B cell (primary cell): ENCODE measurements around the gene JSRP1. TPM values are rescaled to one million over a fixed set of nuclear protein-coding genes. Genes with fewer than 3 reads are reported as not detected.

ENCODE experiments used
- ATAC-seq: fragments of 200-7000 bp; cut with Tn5 transposase; one replicate; pipeline ENCODE4 v1.10.0; 2021; ENCODE audit warnings: low read depth, mild to moderate bottlenecking, moderate number of reproducible peaks, moderate library complexity
- CTCF ChIA-PET: fragments of 350-600 bp; sonication (Branson Sonifier 250); formaldehyde crosslinking; loops from one replicate; lab custom pipeline; 2021; ENCODE audit warnings: antibody characterized with exemption, inconsistent platforms; lab: Charles Lee
- POLR2A ChIA-PET: fragments of 350-600 bp; sonication (Branson Sonifier 250); formaldehyde crosslinking; loops from one replicate; lab custom pipeline; 2021; ENCODE audit warnings: antibody characterized with exemption; lab: Charles Lee
- DNase-seq: peaks from one replicate; pipeline ENCODE4 v3.0.0; 2013
- H2AFZ ChIP-seq: 2 replicates; pipeline ENCODE4 v1.6.1; 2012; ENCODE audit warnings: mild to moderate bottlenecking, low read depth, low read length; ENCODE audit not compliant: insufficient read depth, poor library complexity, severe bottlenecking
- H3K27ac ChIP-seq, 2 donors: 1 replicate in 1 of 2; 2 replicates in 1 of 2; pipeline ENCODE4 v1.5.1; 2012 to 2013; ENCODE audit warnings: low read length in 2 of 2, mild to moderate bottlenecking in 2 of 2, moderate library complexity in 1 of 2
- H3K27me3 ChIP-seq, 4 experiments: fragments of 200-600 bp in 1 of 4; sonication (generic) in 1 of 4; replicated peaks in 1 of 4; 1 replicate in 2 of 4; 2 replicates in 2 of 4; pipeline versions ENCODE4 v1.6.1 to v1.7.0; 2013 to 2016; ENCODE audit warnings: low read length in 3 of 4, mild to moderate bottlenecking in 2 of 4, mixed read lengths in 1 of 4, moderate library complexity in 1 of 4; ENCODE audit not compliant: insufficient read depth in 4 of 4, control insufficient read depth in 3 of 4; ENCODE audit errors: control extremely low read depth in 1 of 4
- H3K36me3 ChIP-seq, 2 experiments: replicated peaks in 1 of 2; 1 replicate in 1 of 2; 2 replicates in 1 of 2; pipeline versions ENCODE4 v1.6.1 to v1.7.1; 2013; ENCODE audit warnings: low read length in 1 of 2; ENCODE audit not compliant: insufficient read depth in 2 of 2, control insufficient read depth in 1 of 2; ENCODE audit errors: control extremely low read depth in 1 of 2, extremely low read depth in 1 of 2
- H3K4me1 ChIP-seq, 2 donors: fragments of 200-600 bp in 1 of 2; sonication (generic) in 1 of 2; 1 replicate in 1 of 2; 2 replicates in 1 of 2; pipeline versions ENCODE4 v1.5.1 to v1.6.1; 2013 to 2017; ENCODE audit warnings: low read length in 2 of 2; ENCODE audit not compliant: control insufficient read depth in 2 of 2, insufficient read depth in 2 of 2
- H3K4me2 ChIP-seq: replicated peaks from 2 replicates; pipeline ENCODE3; 2012; ENCODE audit warnings: mild to moderate bottlenecking, low read depth, low read length; ENCODE audit not compliant: poor library complexity, severe bottlenecking
- H3K4me3 ChIP-seq, 5 experiments: fragments of 200-600 bp in 1 of 5; sonication (generic) in 1 of 5; 1 replicate in 3 of 5; 2 replicates in 2 of 5; pipeline versions ENCODE4 v1.5.1 to v1.7.0; 2011 to 2016; ENCODE audit warnings: low read length in 4 of 5, mild to moderate bottlenecking in 4 of 5, low read depth in 2 of 5, control low read depth in 1 of 5, moderate library complexity in 1 of 5; ENCODE audit not compliant: insufficient read depth in 1 of 5; ENCODE audit errors: control extremely low read depth in 1 of 5, extremely low read depth in 1 of 5
- H3K79me2 ChIP-seq: fragments of 200-600 bp; sonication (generic); one replicate; pipeline ENCODE4 v1.6.0; 2016; ENCODE audit warnings: low read length; ENCODE audit not compliant: control insufficient read depth, insufficient read depth
- H3K9ac ChIP-seq: fragments of 200-600 bp; sonication (generic); 2 replicates; pipeline ENCODE4 v1.6.1; 2017; ENCODE audit warnings: mild to moderate bottlenecking, low read length, moderate library complexity
- H3K9me3 ChIP-seq, 3 donors: one replicate each; pipeline versions ENCODE4 v1.6.1 to v1.7.1; 2013; ENCODE audit warnings: low read length in 2 of 3; ENCODE audit not compliant: control insufficient read depth in 2 of 3, insufficient read depth in 1 of 3; ENCODE audit errors: control extremely low read depth in 1 of 3
- H4K20me1 ChIP-seq: 2 replicates; pipeline ENCODE4 v1.6.0; 2012; ENCODE audit warnings: mild to moderate bottlenecking, low read length; ENCODE audit not compliant: insufficient read depth, control insufficient read depth, poor library complexity, severe bottlenecking
- H3K27ac Mint-ChIP-seq: one replicate; pipeline ENCODE4 v1.8.0; 2021; ENCODE audit warnings: mixed read lengths
- H3K27me3 Mint-ChIP-seq: one replicate; pipeline ENCODE4 v1.8.0; 2021; ENCODE audit warnings: mixed read lengths
- H3K4me1 Mint-ChIP-seq: one replicate; pipeline ENCODE4 v1.8.0; 2021; ENCODE audit warnings: mixed read lengths
- H3K4me3 Mint-ChIP-seq: one replicate; pipeline ENCODE4 v1.8.0; 2021; ENCODE audit warnings: mixed read lengths
- H3K9me3 Mint-ChIP-seq: one replicate; pipeline ENCODE4 v1.8.0; 2022; ENCODE audit warnings: mixed read lengths; ENCODE audit not compliant: insufficient read depth
- EZH2 ChIP-seq: IDR thresholded peaks from 2 replicates; pipeline ENCODE4 v1.6.1; 2012; ENCODE audit warnings: borderline replicate concordance, low read depth, mild to moderate bottlenecking, moderate library complexity, low read length; ENCODE audit not compliant: insufficient read depth, poor library complexity, severe bottlenecking
- WGBS: methylation state at CpG from one replicate; pipeline ENCODE4 v1.1.5; 2013; ENCODE audit warnings: missing lambda C conversion rate; ENCODE audit not compliant: insufficient coverage; 5-methylcytosine and 5-hydroxymethylcytosine counted together
- intact Hi-C: fragments of 100-400 bp; cut with micrococcal nuclease; formaldehyde crosslinking; loops from one replicate; pipeline ENCODE4 v1.10.0; 2022
- polyA plus RNA-seq: library from polyadenylated mRNA; depleted of rRNA; stranded (reverse); fragments of >200 nt; gene quantifications from 2 replicates; pipeline ENCODE4 v1.2.3, GENCODE V29; 2012
- total RNA-seq, 2 donors: library from RNA; stranded (reverse); fragments of 120-200 nt in 1 of 2; gene quantifications; 1 replicate in 1 of 2; 2 replicates in 1 of 2; pipeline versions ENCODE4 v1.2.3 to v1.2.4, GENCODE V29; 2013 to 2022
- TF ChIP-seq, protein P1 (sequence below): fragments of 200-600 bp; IDR thresholded peaks from one replicate; pipeline ENCODE4 v1.8.0; 2022; ENCODE audit warnings: antibody characterized with exemption, mild to moderate bottlenecking

The JSRP1 gene
- total and polyA plus RNA-seq, 2 donors (not counting 1 experiment from before 2014, with no cell fraction given) = 2.1 to 3.0 TPM

DNA sequence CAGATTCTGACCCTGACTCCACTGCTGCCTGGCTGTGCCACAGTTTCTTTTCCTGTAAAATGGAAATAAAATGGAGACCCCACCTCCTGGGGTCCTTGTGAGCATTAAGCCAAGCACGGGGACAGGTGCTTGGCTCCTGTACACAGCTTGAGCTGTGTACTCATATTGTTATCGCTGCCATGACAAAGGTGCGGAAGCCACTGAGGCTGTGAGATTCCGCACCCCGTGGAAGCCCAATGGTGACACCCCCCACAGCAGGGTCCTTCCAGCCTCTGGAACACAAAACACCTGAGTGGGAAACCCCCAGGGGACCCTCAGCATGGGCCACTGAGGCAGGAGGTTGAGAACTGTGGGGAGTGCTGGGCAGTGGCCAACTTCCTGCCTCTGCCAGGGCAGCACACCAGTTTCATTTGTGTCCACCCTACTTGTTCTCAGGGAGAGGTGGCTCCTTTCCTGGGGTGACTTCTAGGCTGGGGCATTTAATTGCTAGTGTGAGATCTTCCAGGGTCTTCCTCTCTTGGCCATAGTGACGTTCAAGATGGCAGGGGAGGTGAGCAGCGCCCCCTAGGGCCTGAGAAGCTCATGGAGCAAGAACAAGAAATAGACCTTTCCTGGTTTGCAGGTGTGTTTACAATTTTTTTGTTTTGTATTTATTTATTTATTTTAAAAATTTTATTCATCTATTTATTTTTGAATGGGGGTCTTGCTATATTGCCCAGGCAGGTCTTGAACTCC lies 5.4 kb upstream of the JSRP1 start:
- no peak for ATAC-seq
- H3K4me1 ChIP-seq = peaks cover 54 to 88% of the 10 kb centered on the region in 2 donors
- H3K9me3 ChIP-seq = peaks cover 0 to 18% (median 0%) of the 10 kb centered on the region in 3 donors
- no peak for DNase-seq
- H3K36me3 ChIP-seq = no peaks in the 10 kb centered on the region
- Mint-ChIP-seq H3K4me3 (peak overlapping the region; percentile 55), H3K9me3 (no peaks in the 10 kb centered on the region), H3K27ac (peak overlapping the region; percentile 85), H3K27me3 (no peaks in the 10 kb centered on the region), H3K4me1 (peaks cover 50% of the 10 kb centered on the region)
- peaks cover 45% of the 10 kb centered on the region for H3K79me2 ChIP-seq
- no peak for TF ChIP-seq EZH2
- TF ChIP-seq, protein P1, sequence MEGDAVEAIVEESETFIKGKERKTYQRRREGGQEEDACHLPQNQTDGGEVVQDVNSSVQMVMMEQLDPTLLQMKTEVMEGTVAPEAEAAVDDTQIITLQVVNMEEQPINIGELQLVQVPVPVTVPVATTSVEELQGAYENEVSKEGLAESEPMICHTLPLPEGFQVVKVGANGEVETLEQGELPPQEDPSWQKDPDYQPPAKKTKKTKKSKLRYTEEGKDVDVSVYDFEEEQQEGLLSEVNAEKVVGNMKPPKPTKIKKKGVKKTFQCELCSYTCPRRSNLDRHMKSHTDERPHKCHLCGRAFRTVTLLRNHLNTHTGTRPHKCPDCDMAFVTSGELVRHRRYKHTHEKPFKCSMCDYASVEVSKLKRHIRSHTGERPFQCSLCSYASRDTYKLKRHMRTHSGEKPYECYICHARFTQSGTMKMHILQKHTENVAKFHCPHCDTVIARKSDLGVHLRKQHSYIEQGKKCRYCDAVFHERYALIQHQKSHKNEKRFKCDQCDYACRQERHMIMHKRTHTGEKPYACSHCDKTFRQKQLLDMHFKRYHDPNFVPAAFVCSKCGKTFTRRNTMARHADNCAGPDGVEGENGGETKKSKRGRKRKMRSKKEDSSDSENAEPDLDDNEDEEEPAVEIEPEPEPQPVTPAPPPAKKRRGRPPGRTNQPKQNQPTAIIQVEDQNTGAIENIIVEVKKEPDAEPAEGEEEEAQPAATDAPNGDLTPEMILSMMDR = peak; percentile 54
- H3K4me3 ChIP-seq = no peak overlapping the region
- H4K20me1 ChIP-seq = no peaks in the 10 kb centered on the region
- ChIA-PET POLR2A (interaction anchor here (0.7 to 1.6 kb wide), 3 partner anchors 8 to 11 kb away, joined by 3 to 13 read pairs (median 3); no protein-coding TSS in a partner anchor), CTCF (interaction anchor here (0.8 to 5.3 kb wide), 6 partner anchors 9 to 106 kb away, joined by 4 to 66 read pairs (median 6); no protein-coding TSS in a partner anchor)
- no peak overlapping the region for H2AFZ ChIP-seq
- no peak overlapping the region for H3K4me2 ChIP-seq
- 94% methylated on average over 3 of the region's 7 CpGs for WGBS
- no peak overlapping the region for H3K27ac ChIP-seq
- H3K27me3 ChIP-seq = no peaks in the 10 kb centered on the region
- no peak overlapping the region for H3K9ac ChIP-seq
- intact Hi-C loops = loop anchor here (10.0 kb wide), 1 partner anchor 363 kb away; no protein-coding TSS in a partner anchor
